ENCODE measurements around the gene FILIP1L.
A peak's percentile ranks its signal among the peaks of the same experiment; 100 is the strongest.

Gene FILIP1L

GRCh38 chr3:99885851-99886250, 228.4 kb downstream of the FILIP1L start:
- no peak for DNase-seq (ENCODE audit: low spot score)

GRCh38 chr3:99885085-99885484, 229.2 kb downstream of the FILIP1L start:
- DNase-seq (ENCODE audit: low spot score) = no peak

- peak; percentile 44 for DNase-seq (ENCODE audit: low spot score)
These were observed 229.8 kb downstream of the FILIP1L start for GRCh38 chr3:99884484-99884883.

- DNase-seq (ENCODE audit: low spot score) = no peak
These were observed 230.6 kb downstream of the FILIP1L start for GRCh38 chr3:99883693-99884092.

GRCh38 chr3:99883138-99883461, 231.2 kb downstream of the FILIP1L start:
- no peak for DNase-seq (ENCODE audit: low spot score)

- no peak for DNase-seq (ENCODE audit: low spot score)
These were observed 231.7 kb downstream of the FILIP1L start for GRCh38 chr3:99882436-99883137.

GRCh38 chr3:99881121-99881524, 233.2 kb downstream of the FILIP1L start:
- no peak for DNase-seq (ENCODE audit: low spot score)

- no peak for DNase-seq (ENCODE audit: low spot score)
These were observed 235.0 kb downstream of the FILIP1L start for GRCh38 chr3:99879275-99879674.

- DNase-seq (ENCODE audit: low spot score) = no peak
These were observed 236.3 kb downstream of the FILIP1L start for GRCh38 chr3:99878005-99878404.

GRCh38 chr3:99877031-99877579, 237.2 kb downstream of the FILIP1L start:
- DNase-seq (ENCODE audit: low spot score) = no peak

GRCh38 chr3:99875929-99876841, 238.1 kb downstream of the FILIP1L start:
- no peak for DNase-seq (ENCODE audit: low spot score)

GRCh38 chr3:99875581-99875928, 238.7 kb downstream of the FILIP1L start:
- DNase-seq (ENCODE audit: low spot score) = no peak

- no peak for DNase-seq (ENCODE audit: low spot score)
These were observed 239.9 kb downstream of the FILIP1L start for GRCh38 chr3:99874237-99875002.

GRCh38 chr3:99873269-99874102, 240.8 kb downstream of the FILIP1L start:
- DNase-seq (ENCODE audit: low spot score) = no peak

GRCh38 chr3:99872923-99873254, 241.4 kb downstream of the FILIP1L start:
- no peak for DNase-seq (ENCODE audit: low spot score)

GRCh38 chr3:99871231-99872045, 242.9 kb downstream of the FILIP1L start:
- no peak for DNase-seq (ENCODE audit: low spot score)

GRCh38 chr3:99870712-99871111, 243.6 kb downstream of the FILIP1L start:
- no peak for DNase-seq (ENCODE audit: low spot score)

GRCh38 chr3:99869621-99870020, 244.7 kb downstream of the FILIP1L start:
- DNase-seq (ENCODE audit: low spot score) = no peak

GRCh38 chr3:99868311-99868646, 246.0 kb downstream of the FILIP1L start:
- no peak for DNase-seq (ENCODE audit: low spot score)

GRCh38 chr3:99867594-99868310, 246.5 kb downstream of the FILIP1L start:
- no peak for DNase-seq (ENCODE audit: low spot score)
